ENCODE results near the gene CPE. TPM values are rescaled to one million over a fixed set of nuclear protein-coding genes. Genes with fewer than 3 reads are reported as not detected.

Gene CPE
- total and polyA plus RNA-seq, 12 donors: 24.8 to 272 (median 117) TPM

DNA sequence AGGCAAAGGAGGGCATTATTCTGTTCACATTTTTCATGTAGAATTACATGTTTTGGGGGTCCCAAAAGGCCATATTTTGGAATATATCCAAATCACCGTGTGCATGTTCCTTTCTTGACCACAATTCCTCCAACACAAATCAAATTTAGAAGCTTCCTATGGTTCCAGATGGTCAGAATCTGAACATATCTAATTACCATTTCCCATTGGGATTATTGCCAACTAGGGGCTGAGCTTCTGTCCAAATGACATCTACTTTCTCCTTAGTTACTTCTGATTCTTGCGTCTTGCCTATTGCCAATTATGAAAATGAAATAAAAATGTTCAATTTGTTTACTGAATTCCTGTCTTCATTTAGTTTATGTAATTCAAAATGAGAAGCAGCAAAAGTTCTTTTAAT, 163.7 kb downstream of the CPE start:
- 41 to 56% (median 52%) methylated on average over 2 of the region's 2 CpGs for WGBS, 4 donors
- TF ChIP-seq, protein P1, sequence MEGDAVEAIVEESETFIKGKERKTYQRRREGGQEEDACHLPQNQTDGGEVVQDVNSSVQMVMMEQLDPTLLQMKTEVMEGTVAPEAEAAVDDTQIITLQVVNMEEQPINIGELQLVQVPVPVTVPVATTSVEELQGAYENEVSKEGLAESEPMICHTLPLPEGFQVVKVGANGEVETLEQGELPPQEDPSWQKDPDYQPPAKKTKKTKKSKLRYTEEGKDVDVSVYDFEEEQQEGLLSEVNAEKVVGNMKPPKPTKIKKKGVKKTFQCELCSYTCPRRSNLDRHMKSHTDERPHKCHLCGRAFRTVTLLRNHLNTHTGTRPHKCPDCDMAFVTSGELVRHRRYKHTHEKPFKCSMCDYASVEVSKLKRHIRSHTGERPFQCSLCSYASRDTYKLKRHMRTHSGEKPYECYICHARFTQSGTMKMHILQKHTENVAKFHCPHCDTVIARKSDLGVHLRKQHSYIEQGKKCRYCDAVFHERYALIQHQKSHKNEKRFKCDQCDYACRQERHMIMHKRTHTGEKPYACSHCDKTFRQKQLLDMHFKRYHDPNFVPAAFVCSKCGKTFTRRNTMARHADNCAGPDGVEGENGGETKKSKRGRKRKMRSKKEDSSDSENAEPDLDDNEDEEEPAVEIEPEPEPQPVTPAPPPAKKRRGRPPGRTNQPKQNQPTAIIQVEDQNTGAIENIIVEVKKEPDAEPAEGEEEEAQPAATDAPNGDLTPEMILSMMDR (IDR thresholded peaks at IDR 0.05): no peak
- TF ChIP-seq POLR2A (IDR thresholded peaks at IDR 0.05): no peak
- DNase-seq: no peak
- Histone ChIP-seq H3K4me3 (no peak overlapping the region), H3K9me3 (replicated peaks in 1 of 3) (no peaks in the 10 kb centered on the region), H3K27ac (no peak overlapping the region), H3K36me3 (replicated peaks in 1 of 2) (no peaks in the 10 kb centered on the region), H3K4me1 (replicated peaks in 1 of 2) (no peaks in the 10 kb centered on the region), H3K27me3 (no peaks in the 10 kb centered on the region)
- intact Hi-C loops (cut with DNase I): loop anchor here in 1 of 2 donors (10.0 kb wide), 1 partner anchor 552 kb away; no protein-coding TSS in a partner anchor

MicroRNA genes within 50 kb of the gene (microRNA counts, 767-probe panel; counts per million panel counts)
- microRNA hsa-miR-578: 0 to 1,343 counts per million in 2 donors

Small RNA genes within 50 kb of the gene (microRNA-seq; reads per million reads assigned to microRNA genes)
- 0 reads per million in 3 donors for gene MIR578

Small RNA genes within 50 kb of the gene (small RNA-seq; reads per million reads assigned to genes)
- gene MIR578 (0 reads per million in 2 donors), gene SCGB1D5P (0 reads per million in 2 donors)

Other genes with a start within 250 kb of the CPE start
- 10 to 100 TPM; 19.1 to 45.5 (median 26.2) TPM for gene KLHL2, start 171.4 kb upstream of the CPE start, total RNA-seq
- gene KLHL2, start 171.4 kb upstream of the CPE start, polyA plus RNA-seq: 10 to 100 TPM in 2 of 3 donors, 1 to 10 TPM in 1; 9.7 to 33.2 (median 11.3) TPM
- gene MSMO1, start 51.3 kb upstream of the CPE start, total RNA-seq: 1,000 to 10,000 TPM in 1 of 9 donors, 100 to 1,000 TPM in 2, 10 to 100 TPM in 6; 41.9 to 2,076 (median 58.1) TPM
- 1,000 to 10,000 TPM in 1 of 3 donors, 10 to 100 TPM in 1, 1 to 10 TPM in 1; 9.3 to 1,372 (median 42.9) TPM for gene MSMO1, start 51.3 kb upstream of the CPE start, polyA plus RNA-seq

All from adrenal gland (tissue), 12 donors.